NCI-H2196 treated with DMSO at 0.1 percent for 48 hours (cell line): Measurements from ENCODE around the gene SCN3A.

Source experiments
- DNase-seq: peaks from one replicate; lab custom pipeline; 2025; ENCODE audit not compliant: unreplicated experiment; lab: John Stamatoyannopoulos, UW

SCN3A gene

DNA sequence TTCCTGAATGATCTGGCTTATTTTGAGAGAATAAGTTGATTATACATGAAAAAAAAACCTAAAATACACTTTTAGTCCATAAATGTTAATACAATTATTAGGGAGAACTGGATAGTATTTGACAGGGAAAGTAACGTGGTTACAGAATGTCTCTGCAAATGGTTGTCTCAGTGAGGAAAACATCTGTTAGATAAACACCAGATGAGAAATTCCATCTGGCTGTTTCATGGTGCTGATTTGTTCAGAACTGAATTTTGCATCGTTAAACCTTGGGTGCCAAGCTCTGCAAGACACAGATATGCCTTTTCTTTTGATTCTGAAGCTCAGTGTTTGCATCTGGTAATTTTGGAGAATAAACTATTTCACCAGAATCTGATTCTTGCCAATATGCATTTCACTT lies 90.4 kb downstream of the SCN3A start:
- DNase-seq: no peak

DNA sequence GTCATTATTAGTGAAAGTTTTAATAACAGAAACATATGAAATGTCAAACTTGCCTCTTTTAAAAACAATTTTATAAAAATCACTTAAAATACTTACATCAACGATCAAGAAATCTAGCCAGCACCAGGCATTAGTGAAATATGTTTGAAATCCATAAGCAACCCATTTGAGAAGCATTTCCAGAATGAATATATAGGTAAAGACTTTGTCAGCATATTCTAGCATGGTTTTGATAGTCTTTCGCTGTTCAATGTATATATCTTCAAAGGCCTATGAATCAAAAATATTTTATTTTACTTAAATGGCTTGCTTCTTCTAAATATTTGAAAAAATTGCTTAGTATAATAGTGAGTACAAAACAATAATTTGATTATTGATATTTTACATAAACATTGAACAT lies 91.1 kb downstream of the SCN3A start:
- DNase-seq: no peak

DNA sequence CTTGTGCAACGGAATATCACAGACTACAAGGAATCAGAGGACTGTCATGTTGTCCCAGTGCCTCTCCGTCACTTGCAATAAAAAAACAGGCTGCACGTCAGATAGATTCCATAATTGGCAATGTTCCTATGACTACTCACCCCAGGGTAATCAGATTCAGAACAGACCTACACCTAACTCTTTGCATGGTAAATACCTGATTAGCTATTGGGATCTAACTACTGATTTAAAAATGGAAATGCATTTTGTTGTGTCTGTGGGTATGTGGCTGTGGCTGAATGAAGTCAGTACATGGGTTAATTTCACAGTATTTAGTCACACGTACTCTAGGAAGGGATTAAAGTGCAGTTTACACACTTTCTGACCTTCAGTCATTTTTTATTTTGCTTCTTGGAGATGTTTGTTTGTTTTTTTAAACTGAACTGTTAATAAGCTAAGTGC lies 91.7 kb downstream of the SCN3A start:
- no peak for DNase-seq

DNA sequence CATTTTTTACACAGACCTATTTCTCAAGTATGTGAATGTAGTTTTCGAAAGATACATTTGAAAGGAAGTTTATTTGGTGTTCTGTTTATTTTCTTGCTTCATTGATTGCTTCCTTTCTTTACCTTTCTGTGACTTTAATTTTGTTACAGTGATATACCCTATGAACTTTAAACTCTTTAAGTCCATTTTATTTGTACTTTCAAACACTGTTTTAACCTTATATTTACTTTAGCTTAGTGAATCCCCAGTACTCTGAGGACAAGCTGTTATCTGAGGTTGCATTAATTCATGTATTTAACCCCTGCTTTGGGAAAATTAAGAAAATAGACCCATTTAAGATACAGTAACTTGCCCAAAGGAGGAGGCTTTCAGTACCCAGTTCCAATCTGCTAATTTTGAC lies 93.5 kb downstream of the SCN3A start:
- no peak for DNase-seq

DNA sequence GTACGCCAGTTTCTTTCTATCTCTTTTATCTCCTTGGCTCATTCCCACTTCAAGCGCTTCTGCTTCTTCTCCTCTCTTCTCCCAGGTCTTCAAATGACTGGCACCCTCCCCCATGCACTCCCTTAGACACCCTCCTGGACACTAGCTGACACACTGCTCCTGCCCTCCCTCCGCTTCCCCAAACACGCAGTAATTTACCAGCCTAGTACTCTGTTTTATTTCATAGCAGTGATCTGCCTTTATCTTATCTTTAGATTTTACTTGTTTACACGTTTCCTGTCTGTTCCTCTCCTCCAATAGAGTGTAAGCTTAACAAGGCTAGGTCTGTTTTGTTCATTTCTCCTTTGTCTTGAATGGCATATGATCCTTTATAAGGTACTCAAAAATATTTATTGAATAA lies 93.9 kb downstream of the SCN3A start:
- DNase-seq: no peak

DNA sequence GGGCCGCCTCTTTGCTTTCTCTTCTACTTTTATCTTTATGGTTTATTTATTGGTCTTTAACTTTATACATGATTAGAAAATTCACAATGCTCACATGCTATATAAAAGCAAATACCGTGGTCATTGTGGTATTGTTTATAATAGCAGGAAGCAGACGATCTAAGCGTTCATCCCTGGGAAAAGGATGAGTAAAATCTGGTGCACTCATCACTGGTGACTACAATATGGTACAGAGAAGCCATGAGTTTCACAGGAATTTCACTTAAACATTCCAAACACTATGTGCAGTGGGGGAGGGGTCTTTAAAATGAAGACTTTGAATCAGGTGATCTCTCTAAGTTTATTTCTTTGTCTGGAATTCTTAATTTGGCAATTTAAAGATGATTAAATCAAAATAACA lies 97.9 kb downstream of the SCN3A start:
- no peak for DNase-seq

DNA sequence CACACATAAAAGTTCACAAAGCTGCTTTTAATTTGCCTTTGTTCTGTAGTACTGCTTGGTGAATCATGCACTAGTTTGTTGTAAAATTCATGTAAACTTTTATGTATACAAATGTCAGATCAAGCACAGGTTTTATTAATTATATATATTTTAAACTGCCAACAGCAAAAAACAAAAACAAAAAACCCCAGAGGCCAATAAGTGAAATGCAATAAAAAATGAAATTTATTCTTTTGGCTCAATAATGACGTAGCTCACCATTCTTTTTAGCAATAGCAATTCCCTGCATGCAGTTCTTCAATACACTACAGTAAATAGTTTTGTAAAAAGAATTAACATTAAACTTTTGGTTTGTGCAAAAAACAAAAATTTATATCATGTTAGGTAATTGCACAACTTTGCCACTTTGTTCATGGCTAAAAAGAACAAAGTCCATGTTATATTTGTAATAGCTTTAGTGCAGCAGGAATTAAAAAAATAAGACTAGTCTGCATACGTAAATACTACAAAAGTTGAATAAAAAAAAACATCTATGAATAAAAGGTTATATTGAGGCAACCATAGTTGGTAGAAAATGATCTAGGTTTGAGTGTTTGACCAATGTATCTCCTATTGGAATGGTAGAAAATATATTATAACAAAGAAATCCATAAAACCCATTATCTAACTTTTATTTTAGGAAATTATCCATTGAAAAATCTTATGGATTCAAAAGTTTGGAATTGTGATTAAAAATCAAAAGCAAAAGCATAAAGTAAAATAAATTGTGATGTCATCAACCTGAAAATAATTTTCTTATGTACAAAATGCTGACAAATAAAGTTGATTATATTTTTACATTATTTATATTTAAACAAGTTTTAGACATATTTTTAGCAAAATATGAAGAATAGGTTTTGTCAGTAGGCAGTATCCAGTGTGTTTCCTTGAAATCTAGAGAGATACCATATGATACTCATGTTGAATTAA lies 115.6 kb downstream of the SCN3A start:
- no peak for DNase-seq

DNA sequence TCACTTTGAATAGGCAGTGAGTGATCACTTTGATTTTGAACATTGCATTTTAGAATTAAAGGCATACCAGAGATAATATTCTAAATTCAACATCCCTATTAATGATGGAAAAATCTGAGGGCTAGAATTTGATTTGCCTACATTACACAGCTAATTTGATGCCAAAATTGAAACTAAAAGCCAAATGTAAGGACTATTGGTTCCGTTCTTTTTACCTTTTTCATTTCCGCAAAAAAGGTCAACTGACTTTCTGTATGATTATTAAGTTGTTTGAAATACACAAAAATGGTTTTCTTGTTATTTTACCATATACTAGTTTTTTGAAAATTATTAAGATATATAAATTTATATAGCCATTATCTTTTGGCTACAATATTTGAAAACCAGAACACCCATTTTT lies 117.5 kb downstream of the SCN3A start:
- DNase-seq: no peak

DNA sequence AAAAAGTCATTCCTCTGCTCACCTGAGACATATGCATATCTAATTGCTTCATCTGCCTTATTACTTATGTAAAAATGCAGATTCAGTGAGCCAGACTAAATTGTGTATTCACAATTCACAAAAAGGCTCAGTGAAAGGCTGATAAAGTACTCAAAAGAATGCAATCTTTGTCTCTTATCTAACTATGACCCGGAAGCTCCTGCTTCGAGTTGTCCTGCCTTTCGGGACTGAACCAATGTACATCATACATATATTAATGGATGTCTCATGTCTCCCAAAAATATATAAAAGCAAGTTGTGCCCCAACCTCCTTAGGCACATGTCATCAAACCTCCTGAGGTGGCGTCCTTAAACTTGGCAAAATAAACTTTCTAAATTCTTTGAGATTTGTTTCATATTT lies 120.5 kb downstream of the SCN3A start:
- DNase-seq: no peak

DNA sequence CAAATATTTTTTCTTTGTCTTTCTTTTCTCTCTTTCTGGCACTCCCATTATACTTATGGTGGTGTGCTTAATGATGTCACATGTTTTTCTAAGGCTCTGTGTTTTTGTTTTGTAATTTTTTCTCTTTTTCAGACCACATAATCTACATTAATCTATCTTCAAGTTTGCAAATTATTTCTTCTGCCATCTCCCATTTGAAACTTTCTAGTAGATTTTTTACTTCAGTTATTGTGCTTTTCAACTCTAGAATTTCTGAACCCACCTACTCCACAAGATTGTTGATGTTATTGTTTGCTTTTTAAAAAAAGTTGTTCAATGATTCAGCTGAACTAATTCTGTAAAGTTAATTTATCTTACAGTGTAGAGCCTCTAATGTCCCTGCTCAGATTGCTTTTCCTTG lies 121.4 kb downstream of the SCN3A start:
- DNase-seq: no peak

DNA sequence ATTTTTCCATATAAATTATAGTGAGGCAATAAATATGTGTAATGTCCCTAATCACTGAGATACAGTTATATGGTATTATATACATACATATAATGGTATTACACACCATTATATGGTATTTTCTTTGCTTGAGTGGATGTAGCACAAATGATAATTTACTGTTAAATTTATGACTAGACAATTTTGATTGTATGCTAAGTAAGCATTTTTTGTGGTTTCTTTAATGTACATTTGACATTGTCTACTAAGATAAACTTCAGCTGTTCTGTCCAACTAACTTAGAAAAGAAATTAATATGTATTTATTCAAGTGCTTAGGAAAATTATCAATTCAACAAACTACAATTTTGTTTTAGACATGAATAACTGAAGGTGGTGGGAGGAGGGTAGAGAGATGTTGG lies 122.6 kb downstream of the SCN3A start:
- DNase-seq: no peak

DNA sequence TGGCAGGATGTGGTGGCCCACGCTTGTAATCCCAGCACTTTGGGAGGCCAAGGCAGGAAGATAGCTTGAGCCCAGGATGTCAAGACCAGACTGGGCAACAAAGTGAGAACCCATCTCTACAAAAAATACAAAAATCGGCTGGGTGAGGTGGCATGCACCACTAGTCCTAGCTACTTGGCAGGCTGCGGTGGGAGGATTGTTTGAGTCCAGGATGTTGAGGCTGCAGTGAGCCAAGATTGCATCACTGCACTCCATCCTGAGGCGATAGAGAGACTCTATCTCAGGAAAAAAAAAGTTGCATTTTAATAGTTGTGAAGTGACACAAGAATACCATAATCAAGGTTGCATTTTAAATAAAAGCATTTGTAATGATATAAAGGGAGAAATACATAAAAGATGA lies 124.4 kb downstream of the SCN3A start:
- DNase-seq: no peak

DNA sequence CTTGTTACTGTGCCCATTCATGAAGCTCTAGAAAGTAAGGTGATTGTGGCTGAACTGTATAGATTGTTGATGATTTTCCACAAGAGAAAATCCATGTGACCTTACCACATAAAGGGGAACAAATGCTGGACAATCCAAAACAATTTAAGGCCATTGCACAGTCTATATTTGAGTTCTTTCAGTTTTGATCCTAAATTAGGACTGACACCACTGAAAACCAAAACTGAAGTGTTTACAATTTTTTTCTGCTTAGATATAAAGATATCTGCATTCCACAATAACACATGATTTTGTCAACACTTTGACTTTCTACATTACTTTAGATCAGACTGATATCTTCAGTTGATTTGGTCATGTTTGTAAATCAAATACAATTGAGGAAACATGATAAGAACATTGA lies 124.9 kb downstream of the SCN3A start:
- no peak for DNase-seq

DNA sequence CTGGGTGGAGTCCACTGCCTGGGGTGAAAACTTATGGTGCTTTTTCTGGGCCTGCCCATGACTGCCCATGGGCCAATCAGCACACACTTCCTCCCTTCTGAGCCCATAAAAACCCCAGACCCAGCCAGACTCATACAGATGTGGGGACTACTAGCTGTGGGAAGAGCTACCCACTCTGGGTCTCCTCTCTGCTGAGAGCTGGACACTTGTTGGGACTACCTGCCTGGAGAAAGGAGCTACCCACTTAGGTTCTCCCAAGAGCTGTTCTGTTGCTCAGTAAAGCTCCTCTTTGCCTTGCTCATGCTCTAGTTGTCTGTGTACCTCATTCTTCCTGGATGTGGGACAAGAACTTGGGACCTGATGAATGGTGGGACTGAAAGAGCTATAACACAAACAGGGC lies 129.0 kb downstream of the SCN3A start:
- DNase-seq: no peak

DNA sequence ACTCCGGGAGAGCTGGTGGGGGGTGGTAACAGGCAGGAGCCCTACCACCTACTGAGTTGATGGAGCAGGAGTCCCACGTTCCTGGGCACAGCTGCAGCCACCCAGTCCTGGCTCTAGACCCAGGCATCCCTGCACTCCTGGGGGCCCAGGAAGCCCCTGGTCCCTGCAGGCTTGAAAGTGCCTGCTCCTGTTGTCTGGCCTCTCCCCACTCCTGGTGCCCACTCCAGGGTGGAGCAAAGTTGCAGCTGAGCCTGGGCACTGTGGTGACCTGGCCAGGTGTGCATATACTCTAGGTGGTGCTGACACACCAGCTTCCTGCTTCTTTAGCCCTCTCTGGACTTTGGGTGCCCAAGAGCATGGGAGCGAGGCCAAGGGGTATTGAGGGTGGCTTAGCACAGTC lies 129.5 kb downstream of the SCN3A start:
- no peak for DNase-seq

DNA sequence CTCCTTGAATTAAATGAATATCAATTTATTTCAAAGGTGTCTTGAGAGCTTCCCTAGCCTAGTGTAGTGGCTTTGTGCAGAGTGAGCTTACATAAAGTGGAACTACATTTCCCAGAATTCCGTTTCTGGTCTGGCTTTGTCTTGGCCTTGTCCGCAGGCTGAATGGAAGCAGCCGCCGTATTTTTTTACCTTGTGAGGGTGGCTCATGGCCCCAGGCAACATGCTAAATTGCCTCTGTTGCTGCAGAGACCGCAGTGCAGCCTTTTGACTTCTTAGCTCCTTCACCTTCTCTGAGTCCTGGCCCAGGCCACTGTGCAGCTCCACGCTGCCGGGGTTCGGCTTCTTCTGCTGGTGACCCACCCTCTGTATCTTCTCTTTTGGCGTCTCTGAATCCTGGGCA lies 133.8 kb downstream of the SCN3A start:
- DNase-seq: no peak

DNA sequence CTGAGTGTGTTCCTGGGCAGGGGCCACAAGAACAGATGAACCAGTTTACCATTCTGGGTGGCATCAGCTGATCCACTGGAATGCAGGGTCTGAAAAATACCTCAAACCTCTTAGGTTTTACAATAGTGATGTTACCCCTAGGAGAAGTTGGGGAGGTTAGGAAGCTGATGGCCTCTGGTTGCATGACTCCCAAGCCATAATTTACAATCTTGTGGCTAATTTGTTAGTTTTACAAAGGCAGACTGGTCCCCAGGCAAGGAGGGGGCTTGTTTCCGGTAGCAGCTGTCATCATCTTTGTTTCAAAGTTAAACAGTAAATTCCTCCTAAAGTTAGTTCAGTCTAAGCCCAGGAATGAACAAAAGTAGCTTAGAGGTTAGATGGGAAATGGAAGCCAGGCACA lies 134.7 kb downstream of the SCN3A start:
- no peak for DNase-seq

DNA sequence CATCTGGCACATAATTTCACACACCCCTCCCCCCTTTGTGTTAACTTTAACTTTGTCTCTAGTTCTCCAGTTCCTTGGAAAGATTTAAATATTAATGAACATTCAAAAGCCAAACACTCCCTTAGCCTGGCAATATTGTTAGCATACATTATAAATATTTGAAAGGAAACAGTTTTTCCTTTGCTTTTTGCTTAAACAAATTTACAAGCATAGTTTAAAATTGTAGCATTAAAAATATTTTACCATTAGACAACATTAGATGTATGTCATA lies 135.4 kb downstream of the SCN3A start:
- no peak for DNase-seq

DNA sequence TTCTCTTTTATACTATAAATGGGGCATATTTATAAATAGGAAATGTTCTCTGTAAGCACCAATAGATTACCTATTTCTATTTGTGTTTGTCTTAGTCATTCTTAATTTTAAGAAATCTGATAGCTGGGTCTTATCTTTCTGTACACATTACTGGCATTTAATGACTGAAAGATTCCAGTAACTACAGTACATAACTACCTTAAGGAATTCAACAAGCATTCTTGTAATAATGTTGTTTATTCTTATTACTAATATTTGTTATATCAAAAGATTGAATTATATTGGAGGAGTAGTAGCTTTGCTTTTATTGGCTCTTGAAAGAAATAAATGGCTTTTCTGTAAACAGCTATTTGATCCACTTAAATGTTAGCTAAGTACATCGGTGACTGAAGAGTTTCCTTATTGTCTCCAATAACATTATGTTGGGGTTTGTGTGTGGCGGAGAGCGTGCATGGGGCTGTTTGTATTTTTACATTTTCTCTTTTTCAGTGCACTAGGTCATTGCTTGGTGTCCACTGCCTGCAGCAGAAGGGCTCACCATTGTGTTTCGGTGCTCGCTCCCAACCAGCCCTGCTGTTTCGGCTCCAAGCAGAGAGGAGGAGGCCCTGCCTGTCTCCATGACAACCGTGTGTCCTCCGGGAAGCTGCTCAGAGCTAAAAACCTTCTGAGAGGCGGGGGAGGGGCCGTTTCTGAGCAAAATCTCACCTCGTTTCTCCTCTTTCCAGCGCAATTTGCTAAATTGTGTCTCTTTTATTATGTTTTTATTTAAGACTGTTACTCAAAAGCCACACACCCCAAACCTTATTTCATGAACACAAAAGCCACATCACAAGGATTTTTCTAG lies 136.0 kb downstream of the SCN3A start:
- DNase-seq: peak; percentile 95

DNA sequence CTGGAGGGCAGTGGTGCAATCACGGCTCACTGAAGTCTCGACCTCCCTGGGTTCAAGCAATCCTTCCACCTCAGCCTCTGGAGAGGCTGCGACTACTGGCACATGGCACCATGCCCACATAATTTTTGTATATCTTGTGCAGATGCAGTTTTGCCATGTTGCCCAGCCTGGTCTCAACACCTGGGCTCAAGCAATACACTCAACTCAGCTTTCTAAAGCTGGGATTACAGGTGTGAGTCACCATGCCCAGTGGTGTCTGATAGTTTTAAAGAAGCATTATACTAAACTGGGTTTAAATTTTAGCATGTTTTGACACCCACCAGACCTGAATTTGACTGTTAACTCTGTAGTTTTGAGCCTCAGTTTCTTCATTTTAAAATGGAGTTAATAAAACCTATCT lies 139.1 kb downstream of the SCN3A start:
- DNase-seq: no peak

DNA sequence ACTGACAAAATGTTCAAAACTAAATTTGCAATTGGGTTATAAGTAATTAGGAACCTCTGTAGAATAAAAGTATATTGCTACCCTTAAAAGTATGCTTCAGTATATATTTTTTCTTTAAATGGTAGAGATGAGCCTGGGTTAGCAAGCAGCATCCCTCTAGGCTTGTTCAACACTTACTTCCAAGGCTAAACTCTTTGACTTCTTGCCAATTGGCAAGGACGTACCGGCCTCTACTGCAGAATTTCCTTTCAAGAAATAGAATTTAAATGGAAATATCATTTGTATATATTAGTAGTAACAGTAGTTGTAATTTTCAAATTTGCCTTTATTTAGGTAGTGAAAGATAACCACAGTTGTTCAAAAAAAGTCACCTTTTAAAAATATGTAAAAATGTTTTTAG lies 143.4 kb downstream of the SCN3A start:
- no peak for DNase-seq

DNA sequence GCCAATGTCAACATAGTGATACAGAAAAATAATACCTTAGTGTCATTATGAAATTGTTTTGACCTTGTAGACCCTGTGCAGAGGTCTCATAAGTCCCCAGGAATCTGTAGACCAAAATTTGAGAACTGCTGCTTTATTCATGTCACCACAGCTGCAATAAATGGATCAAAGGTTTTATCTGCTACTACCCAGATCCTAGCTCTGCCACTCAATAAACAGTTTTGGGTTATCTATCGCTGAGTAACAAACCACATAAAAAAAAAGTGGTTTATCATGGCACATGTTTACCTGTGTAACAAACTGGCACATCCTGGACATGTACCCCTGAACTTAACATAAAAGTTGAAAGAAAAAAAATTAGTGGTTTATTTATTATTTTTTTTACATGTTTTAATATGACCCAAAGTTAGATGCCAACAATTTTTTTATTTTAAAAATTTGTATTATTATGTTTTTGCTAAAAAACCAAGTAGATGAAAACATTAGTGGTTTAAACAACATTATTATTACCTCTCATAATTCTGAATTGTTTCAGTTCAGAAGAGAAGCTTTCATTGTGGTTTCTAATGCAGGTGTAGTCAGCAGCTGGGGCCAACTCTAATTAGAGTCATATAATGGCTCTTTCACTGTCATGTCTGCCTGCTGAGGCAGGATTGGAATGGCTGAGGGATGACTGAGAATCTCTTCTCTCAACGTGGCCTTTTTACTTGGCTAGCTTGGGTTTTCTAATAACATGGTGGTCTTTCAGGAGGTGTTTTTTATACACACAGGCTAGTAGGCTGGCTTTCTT lies 145.2 kb downstream of the SCN3A start:
- DNase-seq: no peak
